Measurements from ENCODE around the gene ADD1.

The ADD1 gene

GRCh38 chr4:2805712-2806389 lies 37.8 kb upstream of the ADD1 start:
- no peak for DNase-seq

DNA sequence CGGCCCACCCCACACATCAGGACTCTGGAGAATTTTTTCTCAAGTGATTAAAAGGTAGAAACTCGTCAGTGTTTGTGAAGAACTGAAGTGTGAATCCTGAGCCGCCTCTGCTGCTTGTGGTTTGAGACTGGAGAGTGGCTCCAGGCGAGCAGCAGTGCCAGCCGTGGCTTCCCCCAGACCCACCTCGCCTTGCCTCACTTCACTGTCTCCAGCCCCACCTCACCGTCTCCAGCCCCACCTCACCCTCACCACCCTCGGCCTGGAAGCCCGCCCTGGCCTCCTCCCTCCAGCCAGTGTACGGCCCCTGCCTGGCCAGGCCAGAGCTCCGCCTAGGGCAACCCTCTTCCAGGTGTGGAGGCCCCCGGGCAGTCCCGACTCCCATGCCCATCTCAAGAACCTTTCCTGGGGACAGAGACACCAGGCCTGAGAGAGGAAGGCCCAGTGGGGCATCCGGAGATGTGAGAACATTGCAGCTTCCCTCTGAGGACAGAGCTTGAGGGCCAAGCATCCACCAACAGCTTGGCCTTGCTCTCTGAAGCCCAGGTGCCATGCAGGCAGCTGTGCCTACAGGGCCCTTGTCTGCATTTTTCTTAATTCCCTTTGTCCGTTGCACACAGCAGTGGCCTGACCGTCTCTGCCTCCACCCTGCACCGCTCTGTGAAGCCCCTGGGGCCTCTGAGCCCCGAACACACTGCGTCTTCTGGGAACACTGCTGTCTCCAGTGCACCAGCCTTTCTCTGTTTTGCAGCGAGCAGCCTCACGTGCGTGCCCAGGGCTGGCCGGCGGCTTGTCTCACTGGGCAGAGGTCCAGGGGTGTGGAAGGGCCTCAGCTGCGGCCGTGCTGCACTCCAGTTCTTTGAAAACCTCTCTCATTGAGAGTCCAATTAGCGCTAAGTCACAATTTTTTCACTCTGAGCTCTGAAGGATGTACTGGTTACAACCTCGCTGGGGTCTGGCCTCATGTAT lies 37.0 kb upstream of the ADD1 start:
- DNase-seq: no peak

- DNase-seq: no peak
Observed at GRCh38 chr4:2807571-2807970, 36.1 kb upstream of the ADD1 start.

GRCh38 chr4:2808001-2808400 lies 35.6 kb upstream of the ADD1 start:
- no peak for DNase-seq

- no peak for DNase-seq
Observed at GRCh38 chr4:2809610-2810180, 33.9 kb upstream of the ADD1 start.

DNA sequence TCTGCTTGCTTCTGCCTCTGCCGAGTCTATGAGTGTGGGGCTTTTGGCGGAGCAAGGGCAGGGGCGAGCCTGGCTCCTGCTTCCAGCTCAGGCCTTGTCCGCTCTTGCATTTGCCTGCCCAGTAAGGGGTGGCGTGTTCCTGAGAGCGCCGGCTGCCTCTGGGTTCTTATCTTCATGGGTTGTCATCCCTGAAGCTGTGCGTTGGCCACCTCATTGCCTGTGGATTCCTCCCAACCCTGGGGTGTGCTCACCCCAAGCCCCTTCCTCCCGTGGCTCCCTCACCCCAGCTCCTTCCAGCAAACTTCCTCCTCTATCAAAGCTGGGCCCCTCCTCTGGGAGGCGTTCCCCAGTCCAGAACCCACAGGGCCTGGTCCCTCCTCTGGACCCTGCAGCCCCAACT lies 33.3 kb upstream of the ADD1 start:
- DNase-seq: no peak

DNA sequence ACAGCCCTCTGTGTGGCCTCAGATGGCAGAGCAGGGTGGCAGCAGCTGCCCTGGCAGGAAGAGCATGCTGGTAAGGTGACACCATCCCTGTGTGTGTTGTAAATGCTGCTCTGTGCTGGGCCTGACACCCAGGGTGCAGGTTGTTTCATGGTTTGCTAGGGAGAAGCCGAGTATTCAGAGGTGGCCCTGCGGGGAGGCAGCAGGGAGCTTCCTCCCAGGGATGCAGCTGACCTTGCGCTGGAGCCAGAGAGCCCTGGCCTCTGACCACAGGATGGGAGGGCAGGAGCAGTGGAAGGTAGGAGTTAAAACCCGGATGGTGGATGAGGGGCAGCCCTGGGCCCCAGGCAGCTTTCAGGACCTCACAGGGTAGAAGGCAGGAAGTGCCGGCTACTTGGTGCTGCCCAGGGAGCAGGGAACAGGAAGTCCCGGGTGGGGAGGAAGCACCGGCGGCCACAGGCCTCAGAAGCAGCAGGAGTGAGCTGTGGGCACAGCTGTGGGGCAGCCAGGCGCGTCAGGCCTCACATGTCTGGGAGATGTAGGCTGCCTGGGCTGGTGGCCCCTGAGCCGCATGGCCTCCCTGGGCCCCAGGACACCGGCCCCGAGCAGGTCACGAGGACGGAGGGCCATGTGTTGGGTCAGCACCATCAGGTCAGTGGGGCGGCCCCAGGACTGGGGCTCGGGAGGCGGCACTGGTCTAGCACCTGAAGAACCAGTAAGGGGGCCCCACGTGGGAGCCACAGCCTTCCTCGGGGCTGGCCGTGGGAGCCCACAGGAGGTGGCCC lies 31.6 kb upstream of the ADD1 start:
- peak; percentile 66 to 78 for DNase-seq

DNA sequence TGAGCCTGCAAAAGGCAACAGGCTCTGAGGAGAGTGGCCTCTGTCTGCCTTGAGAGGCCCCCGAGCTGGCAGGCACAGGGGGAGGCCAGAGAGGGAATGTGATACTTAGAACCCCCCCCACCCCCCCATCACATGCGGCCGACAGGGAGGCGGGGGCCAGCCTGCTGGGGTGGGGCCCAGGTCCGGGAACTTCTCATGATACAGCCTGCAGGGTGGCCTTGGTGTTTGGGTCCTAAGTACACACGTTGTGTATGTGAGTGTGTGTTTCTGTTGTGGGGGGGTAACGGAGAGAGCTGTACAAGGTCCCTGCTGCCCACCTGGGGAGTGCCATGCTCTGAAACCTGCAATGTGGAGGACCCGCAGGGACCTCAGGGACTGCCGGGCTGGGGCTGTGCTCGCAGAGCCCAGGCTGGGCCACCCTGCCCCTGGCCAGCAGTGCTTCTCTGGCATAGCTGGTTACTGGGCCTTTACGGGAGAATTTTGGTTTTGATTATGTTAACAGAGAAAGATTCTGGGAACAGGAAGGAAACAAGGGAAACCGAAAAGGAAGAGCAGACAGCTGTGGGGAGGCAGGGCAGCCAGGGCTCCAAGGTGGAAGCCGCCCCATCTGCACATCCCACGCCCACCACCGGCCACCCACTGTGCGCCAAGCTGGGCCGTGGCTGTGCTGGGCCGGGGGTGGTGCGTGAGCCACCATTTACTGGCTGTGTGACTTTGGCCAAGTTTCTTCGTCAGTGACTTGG lies 30.9 kb upstream of the ADD1 start:
- DNase-seq: no peak

GRCh38 chr4:2813446-2814405 lies 29.9 kb upstream of the ADD1 start:
- no peak for DNase-seq

DNA sequence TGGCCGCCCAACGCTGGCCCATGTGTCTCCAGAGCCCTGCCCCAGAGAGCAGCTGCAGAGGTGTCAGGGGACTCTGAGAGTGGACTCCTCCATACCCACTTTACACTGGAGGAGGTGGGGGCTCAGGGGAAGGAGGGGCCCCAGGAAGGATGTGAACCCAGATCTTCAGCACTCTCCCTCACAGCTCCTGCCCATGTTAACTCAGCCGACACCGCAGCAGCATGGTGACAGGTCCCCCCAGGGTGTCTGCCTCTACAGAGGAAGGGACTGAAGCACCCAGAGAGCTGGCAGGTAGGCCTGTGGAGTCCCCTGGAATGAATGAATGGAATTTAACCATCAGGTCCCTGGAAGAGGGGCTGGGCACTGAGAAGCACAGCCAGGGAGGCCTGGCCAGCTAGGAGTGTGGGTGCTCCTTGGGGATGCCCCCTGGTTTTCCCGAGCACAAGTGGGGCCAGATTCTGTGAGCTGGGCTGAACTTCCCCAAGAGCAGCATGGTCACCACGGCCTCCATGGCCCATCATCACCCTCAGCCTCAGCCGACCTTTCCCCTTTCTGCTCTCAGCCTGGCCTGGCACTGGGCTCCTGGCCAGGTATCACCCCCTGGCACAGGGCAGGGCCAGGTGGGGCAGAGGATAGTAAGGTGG lies 28.9 kb upstream of the ADD1 start:
- no peak for DNase-seq

DNA sequence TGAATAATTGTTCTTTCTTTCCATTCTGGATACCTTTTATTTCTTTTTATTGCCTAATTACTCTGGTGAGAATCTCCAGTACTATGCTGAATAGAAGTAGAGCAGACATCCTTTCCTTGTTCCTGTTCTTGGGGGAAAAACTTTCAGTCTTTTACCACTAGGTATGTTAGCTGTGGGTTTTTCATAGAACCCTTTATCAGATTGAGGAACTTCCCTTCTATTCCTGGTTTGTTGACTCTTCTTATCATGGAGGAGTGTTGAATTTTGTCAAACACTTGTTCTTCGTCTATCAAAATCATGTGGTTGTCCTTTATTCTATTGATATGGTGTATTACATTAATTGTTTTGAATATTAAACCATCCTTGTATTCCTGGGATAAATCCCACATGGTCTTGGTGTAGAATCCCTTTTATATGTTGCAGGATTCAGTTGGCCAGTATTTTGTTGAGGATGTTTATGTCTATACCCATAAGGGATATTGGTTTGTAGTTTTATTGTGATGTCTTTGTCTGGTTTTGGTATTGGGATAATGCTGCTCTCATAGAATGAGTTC lies 27.2 kb upstream of the ADD1 start:
- no peak for DNase-seq

- no peak for DNase-seq
Observed at GRCh38 chr4:2817137-2817536, 26.5 kb upstream of the ADD1 start.

- no peak for DNase-seq
Observed at GRCh38 chr4:2817701-2818350, 25.8 kb upstream of the ADD1 start.

GRCh38 chr4:2818351-2818939 lies 25.2 kb upstream of the ADD1 start:
- no peak for DNase-seq

DNA sequence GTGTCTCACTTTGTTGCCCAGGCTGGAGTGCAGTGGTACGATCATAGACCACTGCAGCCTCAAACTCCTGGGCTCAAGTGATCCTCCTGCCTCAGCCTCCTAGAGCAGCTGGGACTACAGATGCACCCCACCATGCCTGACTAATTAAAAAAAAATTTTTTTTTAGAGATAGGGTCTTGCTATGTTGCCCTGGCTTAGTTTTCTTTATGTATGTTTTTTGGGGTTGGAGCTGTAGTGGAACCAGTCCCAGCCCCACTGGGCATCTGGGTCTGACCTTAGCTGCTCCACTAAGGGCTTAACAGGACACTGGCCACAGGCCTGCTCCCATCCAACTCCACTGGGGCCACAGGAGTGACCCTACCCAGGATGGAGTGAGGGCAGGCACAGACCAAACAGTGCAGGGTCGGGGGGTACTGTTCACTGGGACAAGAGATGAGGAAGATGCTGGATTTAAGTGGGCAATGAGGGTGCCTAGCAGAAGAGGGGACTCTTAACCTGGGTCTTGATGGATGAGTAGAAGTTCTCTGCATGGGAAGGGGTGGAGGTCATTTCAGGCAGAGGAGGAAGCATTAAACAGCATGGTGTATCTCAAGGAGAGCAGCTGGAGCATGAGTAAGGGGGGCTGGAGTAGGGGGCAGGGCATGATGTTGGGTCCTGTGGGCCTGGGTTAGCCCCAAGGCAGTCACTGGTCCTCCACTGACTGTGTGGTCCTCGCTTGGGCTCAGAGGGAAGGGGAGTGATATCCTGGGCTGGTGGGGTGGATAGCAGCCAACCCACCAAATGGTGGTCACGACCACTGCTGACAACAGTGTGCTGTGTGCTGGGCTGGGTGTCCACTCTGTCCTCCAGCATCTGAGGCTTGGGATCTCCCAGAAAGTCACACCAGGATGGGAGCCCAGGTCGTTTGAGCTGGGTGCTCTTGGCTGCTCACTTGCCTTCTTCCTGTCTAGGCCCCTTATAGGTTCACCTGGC lies 24.1 kb upstream of the ADD1 start:
- no peak for DNase-seq

DNA sequence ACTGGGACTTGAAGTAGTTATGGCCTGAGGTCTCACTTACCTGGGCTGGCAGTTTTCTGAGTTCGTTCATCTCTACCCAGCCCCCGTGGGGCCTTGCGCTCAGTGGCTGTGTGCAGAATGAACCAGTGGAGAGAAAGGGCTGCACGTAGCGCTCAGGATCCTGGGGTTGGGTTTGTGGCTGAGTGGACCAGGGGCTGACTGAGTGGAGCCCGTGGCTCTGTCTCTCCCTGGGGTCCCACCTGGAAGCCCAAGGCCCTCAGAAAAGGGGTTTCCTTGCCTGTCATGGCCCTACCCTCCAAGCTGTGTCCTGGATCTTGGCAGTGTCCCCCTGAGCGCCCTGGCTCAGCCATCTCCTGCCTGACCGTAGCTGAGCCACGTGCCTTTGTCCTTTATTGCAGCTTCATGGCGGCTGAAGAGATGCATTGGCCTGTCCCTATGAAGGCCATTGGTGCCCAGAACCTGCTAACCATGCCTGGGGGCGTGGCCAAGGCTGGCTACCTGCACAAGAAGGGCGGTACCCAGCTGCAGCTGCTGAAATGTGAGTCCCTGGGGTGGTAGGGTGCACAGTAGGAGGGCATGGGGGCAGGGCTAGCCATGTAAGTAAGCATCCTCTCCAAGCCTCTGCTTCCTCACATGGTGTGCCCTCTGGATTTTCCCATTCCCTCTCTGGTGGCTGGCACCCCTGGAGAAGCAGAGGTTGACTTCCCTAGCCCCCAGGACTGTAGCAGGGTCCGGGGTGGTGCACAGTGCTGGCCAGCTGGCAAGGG lies 23.2 kb upstream of the ADD1 start:
- DNase-seq: no peak
